GM12878 (cell line): ENCODE data around the gene ZNF672. TPM values are rescaled to one million over a fixed set of nuclear protein-coding genes. Genes with fewer than 3 reads are reported as not detected.

Experiments
- ATAC-seq: fragments of 200-7000 bp; cut with Tn5 transposase; 3 replicates; pipeline ENCODE4 v1.9.1; 2020; ENCODE audit warnings: mild to moderate bottlenecking, moderate library complexity
- BruUV-seq: library from RNA; stranded (reverse); fragments of 400-500 nt; replicated peaks from 2 replicates; lab custom pipeline; 2021; lab: Mats Ljungman, UMichigan
- CTCF ChIA-PET: fragments of 300-600 bp; sonication (Branson Sonifier 250); formaldehyde crosslinking; extraction: SDS; loops from one replicate; lab custom pipeline; 2021; ENCODE audit warnings: inconsistent platforms; lab: Yijun Ruan, JAX
- POLR2A ChIA-PET: fragments of 350-600 bp; formaldehyde crosslinking; extraction: SDS; loops from one replicate; lab custom pipeline; 2021; ENCODE audit warnings: inconsistent platforms; lab: Charles Lee
- RAD21 ChIA-PET: fragments of 300-600 bp; sonication (Branson Sonifier 250); formaldehyde crosslinking; loops from one replicate; lab custom pipeline; 2023; ENCODE audit warnings: antibody characterized with exemption; ENCODE audit not compliant: unreplicated experiment; lab: Charles Lee
- SMC1A ChIA-PET: fragments of 300-600 bp; sonication (Branson Sonifier 250); formaldehyde crosslinking; loops from one replicate; lab custom pipeline; 2023; ENCODE audit not compliant: unreplicated experiment, uncharacterized antibody; lab: Charles Lee
- DNase-seq: peaks from one replicate; pipeline ENCODE4 v3.0.0-alpha.2; 2011; ENCODE audit warnings: low read depth, low spot score
- FAIRE-seq: peaks from 3 replicates; lab custom pipeline; 2011; peaks lifted over from hg19 to GRCh38; lab: Jason Lieb, UNC
- H2AFZ ChIP-seq: 2 replicates; pipeline ENCODE4 v1.6.0; 2011; ENCODE audit warnings: low read depth, low read length, control low read depth; ENCODE audit not compliant: control insufficient read depth
- H3K27ac ChIP-seq: 2 replicates; pipeline ENCODE4 v1.5.1; 2011; ENCODE audit warnings: control low read depth; ENCODE audit not compliant: control insufficient read depth, insufficient read depth
- H3K27me3 ChIP-seq, 2 experiments: replicated peaks in 1 of 2; 2 replicates each; pipeline versions ENCODE4 v1.6.0 to v1.6.1; 2011; ENCODE audit warnings: low read length in 1 of 2; ENCODE audit not compliant: control insufficient read depth in 2 of 2, insufficient read depth in 2 of 2
- H3K36me3 ChIP-seq, 2 experiments: 2 replicates each; pipeline ENCODE4 v1.5.1; 2011; ENCODE audit warnings: low read length in 1 of 2; ENCODE audit not compliant: control insufficient read depth in 2 of 2, insufficient read depth in 2 of 2
- H3K4me1 ChIP-seq: 2 replicates; pipeline ENCODE4 v1.6.1; 2011; ENCODE audit warnings: mild to moderate bottlenecking, low read length, moderate library complexity, mixed read lengths; ENCODE audit not compliant: control insufficient read depth, insufficient read depth
- H3K4me2 ChIP-seq: 2 replicates; pipeline ENCODE4 v1.6.0; 2011; ENCODE audit warnings: control low read depth; ENCODE audit not compliant: control insufficient read depth, insufficient read depth
- H3K4me3 ChIP-seq: fragments of 200-600 bp; sonication (generic); 2 replicates; pipeline ENCODE4 v1.5.1; 2016
- H3K79me2 ChIP-seq: 2 replicates; pipeline ENCODE4 v1.6.0; 2011; ENCODE audit warnings: low read length; ENCODE audit not compliant: control insufficient read depth, insufficient read depth
- H3K9ac ChIP-seq: 2 replicates; pipeline ENCODE4 v1.8.0; 2011; ENCODE audit warnings: low read length, control low read depth, mixed read lengths; ENCODE audit not compliant: control insufficient read depth, insufficient read depth
- H3K9me3 ChIP-seq: replicated peaks from 3 replicates; pipeline ENCODE4 v1.5.1; 2011; ENCODE audit warnings: mild to moderate bottlenecking, low read length; ENCODE audit not compliant: control insufficient read depth, insufficient read depth
- H4K20me1 ChIP-seq: 2 replicates; pipeline ENCODE4 v1.6.0; 2011; ENCODE audit not compliant: control insufficient read depth, insufficient read depth
- CTCF ChIP-seq, 3 experiments: IDR thresholded peaks in 2 of 3; conservative IDR thresholded peaks in 1 of 3; 2 replicates each; pipeline ENCODE4 v1.5.1; 2011; ENCODE audit warnings: low read depth in 3 of 3, low read length in 3 of 3, mild to moderate bottlenecking in 3 of 3, control low read depth in 2 of 3, moderate library complexity in 2 of 3, inconsistent platforms in 1 of 3, mixed read lengths in 1 of 3; ENCODE audit not compliant: control insufficient read depth in 2 of 3, insufficient read depth in 1 of 3; ENCODE audit errors: extremely low read depth in 1 of 3
- NFXL1 ChIP-seq: fragments of 450-650 bp; IDR thresholded peaks from 2 replicates; pipeline ENCODE4 v1.6.1; 2017; ENCODE audit warnings: antibody characterized with exemption, mild to moderate bottlenecking, borderline replicate concordance
- STAT1 ChIP-seq: fragments of 450-650 bp; conservative IDR thresholded peaks from 2 replicates; pipeline ENCODE4 v1.6.1; 2014; ENCODE audit warnings: antibody characterized with exemption, mild to moderate bottlenecking
- STAT3 ChIP-seq: IDR thresholded peaks from 2 replicates; pipeline ENCODE4 v1.6.1; 2011; ENCODE audit warnings: low read depth, low read length, improper control_type of control experiment
- SUZ12 ChIP-seq: fragments of 200-600 bp; sonication (generic); IDR thresholded peaks from one replicate; pipeline ENCODE4 v1.6.1; 2018; ENCODE audit warnings: antibody characterized with exemption, mild to moderate bottlenecking; ENCODE audit not compliant: unreplicated experiment
- ZNF24 ChIP-seq: fragments of 450-650 bp; IDR thresholded peaks from 2 replicates; pipeline ENCODE4 v1.6.1; 2017; ENCODE audit warnings: antibody characterized with exemption, mild to moderate bottlenecking
- ZNF274 ChIP-seq: IDR thresholded peaks from one replicate; pipeline ENCODE4 v1.8.0; 2011; ENCODE audit not compliant: insufficient read length, insufficient read depth
- ZSCAN29 ChIP-seq: fragments of 450-650 bp; IDR thresholded peaks from 2 replicates; pipeline ENCODE4 v1.6.1; 2017; ENCODE audit warnings: mild to moderate bottlenecking, moderate library complexity
- WGBS: methylation state at CpG from one replicate; pipeline ENCODE4 v1.1.6; 2016; ENCODE audit warnings: low lambda C conversion rate; ENCODE audit not compliant: insufficient replicate concordance, insufficient coverage; ENCODE audit errors: missing lambda C conversion rate; 5-methylcytosine and 5-hydroxymethylcytosine counted together
- in situ Hi-C: fragments of 300-500 bp; cut with MboI; formaldehyde crosslinking; loops from 9 replicates; pipeline ENCODE4 v1.14.3; 2018; ENCODE audit warnings: mixed read lengths
- intact Hi-C: fragments of 100-400 bp; cut with micrococcal nuclease; formaldehyde crosslinking; loops from one replicate; pipeline ENCODE4 v1.14.2; 2022; ENCODE audit not compliant: unreplicated experiment
- polyA plus RNA-seq, 11 experiments: library from polyadenylated mRNA; depleted of rRNA in 4 of 11; unstranded in 6 of 11; stranded (reverse) in 5 of 11; fragments of >200 nt; fragmentation: Nextera tagmentation in 4 of 11; fragmentation: Illumina TruSeq in 1 of 11; extraction: Ambion mirVana in 4 of 11; extraction: Trizol in 1 of 11; gene quantifications; 1 replicate in 1 of 11; 2 replicates in 10 of 11; pipeline versions ENCODE4 v1.2.1 to v1.2.3, GENCODE V29; 2011 to 2016; ENCODE audit warnings: inconsistent platforms in 2 of 11, missing spikeins in 2 of 11, low read depth in 1 of 11
- total RNA-seq, 4 experiments: library from RNA; depleted of rRNA in 3 of 4; stranded (reverse); fragments of >200 nt in 3 of 4; fragmentation: Illumina TruSeq in 1 of 4; extraction: Trizol in 1 of 4; gene quantifications; 2 replicates each; pipeline versions ENCODE4 v1.2.1 to v1.2.3, GENCODE V29; 2013 to 2021
- TF ChIP-seq, protein P1 (sequence below): IDR thresholded peaks from 2 replicates; pipeline ENCODE4 v1.6.1; 2012; ENCODE audit warnings: improper control_type of control experiment, low read depth, low read length; ENCODE audit not compliant: insufficient replicate concordance
- TF ChIP-seq, protein P2 (sequence below): IDR thresholded peaks from 2 replicates; pipeline ENCODE4 v1.6.1; 2012; ENCODE audit warnings: mild to moderate bottlenecking, low read depth, low read length

ZNF672 gene
- total and polyA plus RNA-seq, 10 of the 15 experiments (the other 5 are each of a cell fraction or from before 2014, with no cell fraction given): 2.9 to 51.3 (median 39.8) TPM

DNA sequence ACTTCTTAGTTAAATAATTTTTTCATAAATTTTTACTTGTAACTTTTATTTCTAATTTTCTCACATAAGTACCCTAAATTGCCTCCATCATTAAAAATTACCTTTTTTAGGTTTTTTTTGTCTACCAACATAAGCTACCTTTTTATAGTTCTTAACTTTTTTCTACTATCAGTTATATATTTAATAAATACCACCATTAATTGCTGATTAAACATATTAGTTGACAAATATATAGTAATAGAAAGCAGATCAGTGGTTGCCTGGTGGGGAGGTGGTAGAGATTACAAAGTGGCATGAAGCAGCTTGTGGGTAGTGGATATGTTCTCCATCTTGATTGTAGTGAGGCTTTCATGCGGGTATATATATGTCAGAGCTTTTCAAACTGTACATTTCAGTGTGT is 6.2 kb upstream of the ZNF672 start:
- ChIA-PET POLR2A (interaction anchor here (1.0 kb wide), 1 partner anchor 42 kb away, joined by 3 read pairs; no protein-coding TSS in a partner anchor), SMC1A (interaction anchor here (0.5 to 0.7 kb wide), 2 partner anchors 10 to 38 kb away, joined by 3 read pairs; no protein-coding TSS in a partner anchor), CTCF (no interaction called here), RAD21 (no interaction called here)
- no peak for ATAC-seq
- intact Hi-C loops: no loop called here
- H3K36me3 ChIP-seq: no peaks in the 10 kb centered on the region
- no peak for FAIRE-seq
- H3K79me2 ChIP-seq: no peaks in the 10 kb centered on the region
- 25% methylated on average over 1 of the region's 1 CpG for WGBS
- H2AFZ ChIP-seq: no peak overlapping the region
- in situ Hi-C loops: no loop called here
- no peaks in the 10 kb centered on the region for H3K9me3 ChIP-seq
- H3K9ac ChIP-seq: no peak overlapping the region
- H3K27me3 ChIP-seq: no peaks in the 10 kb centered on the region
- BruUV-seq: no TSS peak
- no peak overlapping the region for H3K4me3 ChIP-seq
- H4K20me1 ChIP-seq: no peaks in the 10 kb centered on the region
- H3K4me1 ChIP-seq: peaks cover 6% of the 10 kb centered on the region; the same call in 1 of the 2 replicates
- no peak for DNase-seq
- no peak overlapping the region for H3K27ac ChIP-seq
- H3K4me2 ChIP-seq: no peak overlapping the region
- no peak for TF ChIP-seq ZSCAN29
- no peak for TF ChIP-seq STAT1
- TF ChIP-seq, protein P1, sequence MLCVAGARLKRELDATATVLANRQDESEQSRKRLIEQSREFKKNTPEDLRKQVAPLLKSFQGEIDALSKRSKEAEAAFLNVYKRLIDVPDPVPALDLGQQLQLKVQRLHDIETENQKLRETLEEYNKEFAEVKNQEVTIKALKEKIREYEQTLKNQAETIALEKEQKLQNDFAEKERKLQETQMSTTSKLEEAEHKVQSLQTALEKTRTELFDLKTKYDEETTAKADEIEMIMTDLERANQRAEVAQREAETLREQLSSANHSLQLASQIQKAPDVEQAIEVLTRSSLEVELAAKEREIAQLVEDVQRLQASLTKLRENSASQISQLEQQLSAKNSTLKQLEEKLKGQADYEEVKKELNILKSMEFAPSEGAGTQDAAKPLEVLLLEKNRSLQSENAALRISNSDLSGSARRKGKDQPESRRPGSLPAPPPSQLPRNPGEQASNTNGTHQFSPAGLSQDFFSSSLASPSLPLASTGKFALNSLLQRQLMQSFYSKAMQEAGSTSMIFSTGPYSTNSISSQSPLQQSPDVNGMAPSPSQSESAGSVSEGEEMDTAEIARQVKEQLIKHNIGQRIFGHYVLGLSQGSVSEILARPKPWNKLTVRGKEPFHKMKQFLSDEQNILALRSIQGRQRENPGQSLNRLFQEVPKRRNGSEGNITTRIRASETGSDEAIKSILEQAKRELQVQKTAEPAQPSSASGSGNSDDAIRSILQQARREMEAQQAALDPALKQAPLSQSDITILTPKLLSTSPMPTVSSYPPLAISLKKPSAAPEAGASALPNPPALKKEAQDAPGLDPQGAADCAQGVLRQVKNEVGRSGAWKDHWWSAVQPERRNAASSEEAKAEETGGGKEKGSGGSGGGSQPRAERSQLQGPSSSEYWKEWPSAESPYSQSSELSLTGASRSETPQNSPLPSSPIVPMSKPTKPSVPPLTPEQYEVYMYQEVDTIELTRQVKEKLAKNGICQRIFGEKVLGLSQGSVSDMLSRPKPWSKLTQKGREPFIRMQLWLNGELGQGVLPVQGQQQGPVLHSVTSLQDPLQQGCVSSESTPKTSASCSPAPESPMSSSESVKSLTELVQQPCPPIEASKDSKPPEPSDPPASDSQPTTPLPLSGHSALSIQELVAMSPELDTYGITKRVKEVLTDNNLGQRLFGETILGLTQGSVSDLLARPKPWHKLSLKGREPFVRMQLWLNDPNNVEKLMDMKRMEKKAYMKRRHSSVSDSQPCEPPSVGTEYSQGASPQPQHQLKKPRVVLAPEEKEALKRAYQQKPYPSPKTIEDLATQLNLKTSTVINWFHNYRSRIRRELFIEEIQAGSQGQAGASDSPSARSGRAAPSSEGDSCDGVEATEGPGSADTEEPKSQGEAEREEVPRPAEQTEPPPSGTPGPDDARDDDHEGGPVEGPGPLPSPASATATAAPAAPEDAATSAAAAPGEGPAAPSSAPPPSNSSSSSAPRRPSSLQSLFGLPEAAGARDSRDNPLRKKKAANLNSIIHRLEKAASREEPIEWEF: no peak
- TF ChIP-seq, protein P2, sequence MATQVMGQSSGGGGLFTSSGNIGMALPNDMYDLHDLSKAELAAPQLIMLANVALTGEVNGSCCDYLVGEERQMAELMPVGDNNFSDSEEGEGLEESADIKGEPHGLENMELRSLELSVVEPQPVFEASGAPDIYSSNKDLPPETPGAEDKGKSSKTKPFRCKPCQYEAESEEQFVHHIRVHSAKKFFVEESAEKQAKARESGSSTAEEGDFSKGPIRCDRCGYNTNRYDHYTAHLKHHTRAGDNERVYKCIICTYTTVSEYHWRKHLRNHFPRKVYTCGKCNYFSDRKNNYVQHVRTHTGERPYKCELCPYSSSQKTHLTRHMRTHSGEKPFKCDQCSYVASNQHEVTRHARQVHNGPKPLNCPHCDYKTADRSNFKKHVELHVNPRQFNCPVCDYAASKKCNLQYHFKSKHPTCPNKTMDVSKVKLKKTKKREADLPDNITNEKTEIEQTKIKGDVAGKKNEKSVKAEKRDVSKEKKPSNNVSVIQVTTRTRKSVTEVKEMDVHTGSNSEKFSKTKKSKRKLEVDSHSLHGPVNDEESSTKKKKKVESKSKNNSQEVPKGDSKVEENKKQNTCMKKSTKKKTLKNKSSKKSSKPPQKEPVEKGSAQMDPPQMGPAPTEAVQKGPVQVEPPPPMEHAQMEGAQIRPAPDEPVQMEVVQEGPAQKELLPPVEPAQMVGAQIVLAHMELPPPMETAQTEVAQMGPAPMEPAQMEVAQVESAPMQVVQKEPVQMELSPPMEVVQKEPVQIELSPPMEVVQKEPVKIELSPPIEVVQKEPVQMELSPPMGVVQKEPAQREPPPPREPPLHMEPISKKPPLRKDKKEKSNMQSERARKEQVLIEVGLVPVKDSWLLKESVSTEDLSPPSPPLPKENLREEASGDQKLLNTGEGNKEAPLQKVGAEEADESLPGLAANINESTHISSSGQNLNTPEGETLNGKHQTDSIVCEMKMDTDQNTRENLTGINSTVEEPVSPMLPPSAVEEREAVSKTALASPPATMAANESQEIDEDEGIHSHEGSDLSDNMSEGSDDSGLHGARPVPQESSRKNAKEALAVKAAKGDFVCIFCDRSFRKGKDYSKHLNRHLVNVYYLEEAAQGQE: no peak
- TF ChIP-seq ZNF24: no peak
- TF ChIP-seq STAT3: no peak
- no peak for TF ChIP-seq NFXL1
- no peak for TF ChIP-seq ZNF274
- TF ChIP-seq SUZ12: no peak
- TF ChIP-seq CTCF (IDR thresholded peaks at IDR 0.05 in 2 of 3, conservative IDR thresholded peaks at IDR 0.05 in 1 of 3; ENCODE audit: control insufficient read depth in 2 of 3, extremely low read depth in 1 of 3, insufficient read depth in 1 of 3, low read depth in 3 of 3, low read length in 3 of 3): no peak
